Ishikawa (cell line): ENCODE data around the gene SCN8A.

Experiments
- CEBPB ChIP-seq: IDR thresholded peaks from 2 replicates; pipeline ENCODE4 v1.6.1; 2012
- CREB1 ChIP-seq: IDR thresholded peaks from 2 replicates; pipeline ENCODE4 v1.6.1; 2012; ENCODE audit warnings: low read depth
- EGR1 ChIP-seq: IDR thresholded peaks from 2 replicates; pipeline ENCODE4 v1.6.1; 2012
- EP300 ChIP-seq: IDR thresholded peaks from 2 replicates; pipeline ENCODE4 v1.6.1; 2012; ENCODE audit warnings: borderline replicate concordance
- FOXM1 ChIP-seq: IDR thresholded peaks from 2 replicates; pipeline ENCODE4 v1.6.1; 2012; ENCODE audit warnings: low read depth, borderline replicate concordance
- NFIC ChIP-seq: IDR thresholded peaks from 2 replicates; pipeline ENCODE4 v1.6.1; 2012
- RAD21 ChIP-seq: IDR thresholded peaks from 2 replicates; pipeline ENCODE4 v1.6.1; 2012; ENCODE audit warnings: low read depth
- REST ChIP-seq: IDR thresholded peaks from 2 replicates; pipeline ENCODE4 v1.6.1; 2012; ENCODE audit warnings: low read depth, mild to moderate bottlenecking
- TAF1 ChIP-seq: IDR thresholded peaks from 2 replicates; pipeline ENCODE4 v1.6.1; 2012; ENCODE audit warnings: low read depth, mild to moderate bottlenecking
- TCF12 ChIP-seq: IDR thresholded peaks from 2 replicates; pipeline ENCODE4 v1.6.1; 2012; ENCODE audit warnings: low read depth
- TEAD4 ChIP-seq: IDR thresholded peaks from 2 replicates; pipeline ENCODE4 v1.6.1; 2012
- USF1 ChIP-seq: IDR thresholded peaks from 2 replicates; pipeline ENCODE4 v1.6.1; 2012
- YY1 ChIP-seq: IDR thresholded peaks from 2 replicates; pipeline ENCODE4 v1.6.1; 2012; ENCODE audit warnings: low read depth
- ZBTB7A ChIP-seq: IDR thresholded peaks from 2 replicates; pipeline ENCODE4 v1.6.1; 2012; ENCODE audit warnings: low read depth
- TF ChIP-seq, protein P1 (sequence below): IDR thresholded peaks from 2 replicates; pipeline ENCODE4 v1.6.1; 2012

Gene SCN8A

DNA sequence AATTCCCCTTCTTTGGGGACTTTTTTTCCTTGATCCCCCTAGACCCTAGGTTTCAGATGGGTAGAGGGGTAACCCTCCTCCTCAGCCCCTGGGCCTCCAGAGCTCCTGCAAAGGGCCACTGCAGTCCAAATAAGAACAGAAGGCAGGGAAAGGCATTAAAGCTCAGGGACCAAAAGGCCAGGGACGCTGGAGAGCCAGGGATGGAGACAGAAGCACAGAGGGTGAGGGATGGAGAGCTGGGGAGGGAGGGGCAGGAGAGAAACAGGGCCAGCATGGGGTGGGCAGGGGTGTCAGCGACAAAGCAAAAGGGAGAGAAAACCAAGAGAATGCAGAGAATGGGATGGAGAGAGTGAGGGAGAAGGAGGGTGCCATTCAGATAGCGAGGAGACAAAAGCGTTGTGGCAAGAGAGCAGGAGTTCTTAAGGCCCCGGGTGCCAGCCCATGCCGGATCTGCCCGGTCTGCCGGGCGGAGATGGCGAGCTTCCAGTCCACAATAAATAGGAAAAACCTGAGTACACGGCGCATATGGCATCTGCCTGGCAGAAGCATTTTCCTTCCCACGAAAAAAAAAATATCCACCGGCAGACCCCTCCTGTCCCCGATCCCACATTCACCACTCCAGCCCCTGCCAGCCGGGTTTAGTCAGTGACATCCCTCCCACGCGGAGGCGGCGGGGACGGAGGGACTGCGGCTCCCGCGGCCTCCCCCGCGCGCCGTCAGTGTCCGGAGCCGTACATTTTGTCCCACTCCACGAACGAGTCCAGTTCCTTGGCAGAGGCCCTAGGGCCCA is 228.9 kb downstream of the SCN8A start:
- TF ChIP-seq RAD21, result no peak
- peak; percentile 72 for TF ChIP-seq EGR1
- TF ChIP-seq CEBPB, result no peak

DNA sequence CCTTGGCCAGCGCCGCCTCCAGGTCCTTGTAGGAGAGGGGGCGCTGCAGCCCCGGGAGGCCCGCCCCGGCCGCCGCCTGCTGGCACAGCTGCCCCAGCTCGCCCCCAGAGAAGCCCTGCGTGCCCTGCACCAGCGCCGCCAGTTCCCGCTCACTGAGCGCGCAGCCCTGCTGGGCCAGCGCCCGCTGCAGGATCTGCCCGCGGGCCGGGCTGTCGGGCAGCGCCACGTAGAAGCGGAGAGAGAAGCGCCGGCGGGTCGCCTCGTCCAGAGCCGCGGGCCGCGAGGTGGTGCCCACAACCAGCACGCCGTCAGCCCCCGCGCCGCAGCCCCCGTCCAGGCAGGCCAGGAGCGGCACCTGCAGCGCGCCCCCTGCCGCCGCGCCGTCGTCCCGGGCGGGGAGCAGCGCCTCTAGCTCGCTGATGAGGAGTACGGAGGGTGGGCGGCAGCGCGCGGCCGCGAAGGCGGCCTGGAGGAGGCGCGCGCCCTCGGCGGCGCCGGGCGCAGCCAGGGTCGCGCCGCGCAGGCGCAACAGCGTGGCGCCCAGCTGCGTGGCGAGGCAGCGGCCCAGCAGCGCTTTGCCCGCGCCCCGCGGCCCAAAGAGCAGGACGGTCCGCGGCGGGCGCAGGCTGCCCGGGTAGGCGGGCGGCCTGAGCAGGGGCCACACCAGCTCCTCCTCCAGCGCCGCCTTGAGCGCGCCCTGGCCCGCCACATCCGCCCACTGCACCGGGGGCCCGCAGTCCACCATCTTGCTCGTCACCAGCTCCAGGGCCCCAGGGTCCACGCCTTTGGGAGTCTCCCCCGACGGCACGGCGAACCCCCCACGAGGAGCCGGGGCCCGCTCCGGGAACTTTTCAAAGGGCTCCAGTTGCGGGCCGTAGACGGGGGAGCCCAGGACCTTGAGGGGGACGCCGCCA is 229.8 kb downstream of the SCN8A start:
- TF ChIP-seq EGR1 (peak; percentile 1; the same call in 1 of the 2 replicates), TEAD4 (no peak; the same call in 1 of the 2 replicates), EP300 (no peak; the same call in 1 of the 2 replicates), ZBTB7A (peak; percentile 61; the same call in 1 of the 2 replicates), YY1 (0 out of 2 replicates have a peak, but pooled peaks have one; percentile 33), USF1 (no peak), TCF12 (peak; percentile 23; the same call in 1 of the 2 replicates), CEBPB (no peak), NFIC (peak; percentile 39; the same call in 1 of the 2 replicates), TAF1 (0 out of 2 replicates have a peak, but pooled peaks have one; percentile 30), RAD21 (peak; percentile 6; the same call in 1 of the 2 replicates), CREB1 (no peak)
- TF ChIP-seq, protein P1, sequence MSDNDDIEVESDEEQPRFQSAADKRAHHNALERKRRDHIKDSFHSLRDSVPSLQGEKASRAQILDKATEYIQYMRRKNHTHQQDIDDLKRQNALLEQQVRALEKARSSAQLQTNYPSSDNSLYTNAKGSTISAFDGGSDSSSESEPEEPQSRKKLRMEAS, result peak; percentile 51

- TF ChIP-seq RAD21 (no peak), TEAD4 (no peak), REST (no peak), EGR1 (no peak), EP300 (no peak), CREB1 (no peak), CEBPB (no peak), TAF1 (no peak), FOXM1 (no peak), YY1 (no peak), USF1 (no peak), ZBTB7A (no peak), TCF12 (no peak), NFIC (no peak)
- TF ChIP-seq, protein P1, result no peak
Measured at GRCh38 chr12:51821440-51822260, 230.6 kb downstream of the SCN8A start.

GRCh38 chr12:51822261-51822616 is 231.2 kb downstream of the SCN8A start:
- TF ChIP-seq FOXM1, result no peak
- no peak for TF ChIP-seq RAD21
- no peak for TF ChIP-seq YY1
- TF ChIP-seq EP300, result no peak
- TF ChIP-seq EGR1, result no peak
- TF ChIP-seq, protein P1, result no peak
- TF ChIP-seq USF1, result no peak
- no peak for TF ChIP-seq ZBTB7A
- TF ChIP-seq TCF12, result no peak
- TF ChIP-seq TEAD4, result no peak
- no peak for TF ChIP-seq CREB1
- no peak for TF ChIP-seq CEBPB
- TF ChIP-seq REST, result no peak
- no peak for TF ChIP-seq NFIC
- no peak for TF ChIP-seq TAF1
